Muscle of leg (tissue), 11 donors: Measurements from ENCODE around the gene ST6GALNAC3. TPM values are rescaled to one million over a fixed set of nuclear protein-coding genes. Genes with fewer than 3 reads are reported as not detected.
"Not testable (repeated sequence)": the region's sequence is repeated elsewhere in the genome, so short reads cannot be mapped to it uniquely, and the experiment has no call there.

Experiments
- DNase-seq: peaks from one replicate; pipeline ENCODE4 v3.0.0; 2013
- H3K27ac ChIP-seq: one replicate; pipeline ENCODE4 v1.5.1; 2013; ENCODE audit warnings: mild to moderate bottlenecking, low read length, control low read depth
- H3K27me3 ChIP-seq: one replicate; pipeline ENCODE4 v1.6.1; 2013; ENCODE audit warnings: low read length; ENCODE audit not compliant: control insufficient read depth, insufficient read depth
- H3K36me3 ChIP-seq: one replicate; pipeline ENCODE4 v1.6.1; 2013; ENCODE audit warnings: low read length; ENCODE audit not compliant: control insufficient read depth, insufficient read depth
- H3K4me1 ChIP-seq: one replicate; pipeline ENCODE4 v1.6.1; 2013; ENCODE audit warnings: low read length; ENCODE audit not compliant: control insufficient read depth, insufficient read depth
- H3K4me3 ChIP-seq: one replicate; pipeline ENCODE4 v1.5.1; 2013; ENCODE audit warnings: low read length, control low read depth
- H3K9me3 ChIP-seq: replicated peaks from 2 replicates; pipeline ENCODE4 v1.6.1; 2013; ENCODE audit warnings: low read depth, low read length; ENCODE audit not compliant: control insufficient read depth
- WGBS: methylation state at CpG from one replicate; pipeline ENCODE4 v1.1.5; 2013; ENCODE audit warnings: missing lambda C conversion rate; ENCODE audit not compliant: insufficient coverage; 5-methylcytosine and 5-hydroxymethylcytosine counted together
- polyA plus RNA-seq, 8 donors: library from polyadenylated mRNA; unstranded; fragments of 120-200 nt; gene quantifications; one replicate each; pipeline versions ENCODE4 v1.2.1 to v1.2.3, GENCODE V29; 2013; ENCODE audit warnings: inconsistent platforms in 1 of 8, low replicate concordance in 1 of 8; ENCODE audit not compliant: insufficient read length in 8 of 8, insufficient read depth in 1 of 8
- total RNA-seq: library from RNA; stranded (reverse); fragments of 120-200 nt; gene quantifications from one replicate; pipeline ENCODE4 v1.2.4, GENCODE V29; 2013

Gene ST6GALNAC3
- total and polyA plus RNA-seq, 9 donors = 3.6 to 9.0 (median 6.4) TPM

DNA sequence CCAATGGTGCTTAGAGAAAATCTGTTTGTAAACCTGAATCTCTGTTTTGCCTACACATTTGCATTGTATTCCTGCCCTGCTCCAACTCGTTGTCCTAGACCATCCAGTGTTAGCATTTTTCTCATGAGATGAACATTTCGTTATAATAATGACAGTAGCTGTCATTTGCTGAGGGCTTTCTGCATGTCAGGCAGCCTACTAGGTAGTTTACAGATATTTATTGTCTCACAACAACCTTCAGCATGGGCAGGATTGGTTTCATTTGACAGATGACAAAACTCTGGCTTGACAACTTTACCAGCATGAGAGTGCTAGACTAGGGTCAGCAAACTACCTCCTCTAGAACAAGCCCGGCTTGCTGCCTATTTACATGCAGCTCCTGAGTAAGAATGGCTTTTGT lies 10.1 kb downstream of the ST6GALNAC3 start:
- no peaks in the 10 kb centered on the region for H3K36me3 ChIP-seq

DNA sequence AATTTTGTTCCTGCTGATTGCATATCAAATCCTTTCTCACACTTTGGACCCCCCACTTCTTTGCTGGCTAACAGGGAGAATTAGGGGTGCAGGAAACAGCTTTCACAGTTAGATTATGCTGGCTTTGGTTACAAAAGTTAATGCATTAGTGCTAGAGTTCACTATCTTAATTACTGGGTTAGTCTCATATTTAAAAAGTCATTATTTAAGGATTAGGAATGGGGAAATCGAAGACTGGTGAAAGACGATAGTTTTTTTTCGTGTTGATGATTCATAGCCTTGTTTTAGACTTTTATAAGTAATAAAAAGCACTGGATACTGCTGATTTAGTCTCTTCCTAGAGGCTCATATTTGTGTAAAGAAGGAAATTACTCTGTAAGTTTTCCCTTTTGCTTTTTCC lies 11.6 kb downstream of the ST6GALNAC3 start:
- Histone ChIP-seq H3K27ac (no peak overlapping the region), H3K4me1 (peaks cover 3% of the 10 kb centered on the region), H3K4me3 (no peak overlapping the region), H3K9me3 (no peaks in the 10 kb centered on the region), H3K36me3 (no peaks in the 10 kb centered on the region), H3K27me3 (no peaks in the 10 kb centered on the region)
- DNase-seq = no peak
- WGBS = 70% methylated on average over 2 of the region's 3 CpGs

More for the DNA sequence above, 10.1 kb downstream of the ST6GALNAC3 start:
- no CpG with 5 or more reads among the region's 3 CpGs for WGBS
- no peaks in the 10 kb centered on the region for H3K9me3 ChIP-seq
- H3K4me3 ChIP-seq = no peak overlapping the region
- no peak overlapping the region for H3K27ac ChIP-seq
- no peak for DNase-seq
- no peaks in the 10 kb centered on the region for H3K27me3 ChIP-seq
- H3K4me1 ChIP-seq = peaks cover 6% of the 10 kb centered on the region

DNA sequence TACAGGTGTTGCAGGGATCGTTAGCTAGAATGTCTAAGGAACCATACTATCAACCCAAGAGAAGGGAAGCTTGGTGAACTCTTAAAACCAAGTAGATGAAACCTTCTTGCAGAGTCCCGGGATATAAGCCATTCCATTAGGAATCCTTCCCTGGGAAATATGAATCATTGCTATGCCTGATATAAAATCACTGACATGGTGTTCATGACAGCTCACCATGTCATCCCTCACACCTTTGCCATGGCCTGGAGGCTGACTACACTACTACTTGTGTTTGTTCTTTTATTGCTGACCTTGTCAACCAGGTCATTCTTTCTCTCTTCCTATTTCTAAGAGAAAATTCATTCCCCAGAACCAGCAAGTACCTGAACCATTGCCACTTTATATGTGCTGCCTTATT lies 12.1 kb downstream of the ST6GALNAC3 start:
- H3K27me3 ChIP-seq = no peaks in the 10 kb centered on the region
- 80% methylated on average over 1 of the region's 2 CpGs for WGBS
- no peak for DNase-seq
- no peak overlapping the region for H3K27ac ChIP-seq
- no peaks in the 10 kb centered on the region for H3K36me3 ChIP-seq
- no peak overlapping the region for H3K4me3 ChIP-seq
- no peaks in the 10 kb centered on the region for H3K9me3 ChIP-seq
- H3K4me1 ChIP-seq = peaks cover 3% of the 10 kb centered on the region

DNA sequence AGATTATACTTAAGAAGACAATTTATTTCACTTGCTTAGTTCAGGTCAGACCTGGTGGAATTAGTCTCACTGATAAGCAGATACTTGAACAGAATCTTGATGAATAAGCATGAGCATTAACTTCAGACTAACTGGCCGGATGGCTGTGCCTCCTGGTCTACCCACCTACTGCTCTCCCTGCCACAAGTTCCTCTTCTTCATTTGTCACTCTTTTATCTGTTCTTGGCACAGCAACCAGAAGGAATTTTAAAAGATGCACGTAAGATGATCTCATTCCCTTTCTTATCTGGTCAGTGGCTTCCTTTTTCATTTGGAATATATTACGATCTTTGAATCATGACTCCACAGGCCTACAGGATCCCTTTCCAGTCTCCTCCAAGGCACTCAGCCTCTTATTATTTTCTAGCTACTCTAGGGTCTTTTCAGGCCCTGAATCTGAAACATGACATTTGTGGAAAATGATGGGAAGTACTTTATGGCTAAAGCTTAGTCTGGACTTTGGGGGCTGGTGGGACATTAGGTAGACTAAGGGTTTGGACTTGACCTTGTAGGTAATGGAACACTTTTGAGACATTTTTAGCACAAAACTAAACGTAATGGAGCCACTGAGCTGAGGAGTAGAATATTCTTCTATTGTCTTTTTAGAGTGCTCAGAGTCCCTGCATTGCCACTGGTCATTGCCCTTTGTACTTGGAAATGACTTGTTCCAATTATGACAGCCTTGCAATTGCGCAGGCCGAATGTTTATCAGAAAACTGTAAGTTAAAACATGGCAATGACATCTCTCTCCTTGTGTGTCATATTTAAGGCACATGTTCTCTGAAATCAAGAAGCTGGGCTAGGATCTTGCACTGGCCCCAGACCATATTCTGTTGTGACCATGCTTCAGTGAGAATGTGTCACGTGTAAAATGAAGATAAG lies 16.0 kb downstream of the ST6GALNAC3 start:
- no peaks in the 10 kb centered on the region for H3K36me3 ChIP-seq
- H3K4me1 ChIP-seq = no peaks in the 10 kb centered on the region
- no peaks in the 10 kb centered on the region for H3K9me3 ChIP-seq
- DNase-seq = no peak
- WGBS = 76% methylated on average over 6 of the region's 7 CpGs
- H3K27me3 ChIP-seq = no peaks in the 10 kb centered on the region
- H3K4me3 ChIP-seq = no peak overlapping the region
- H3K27ac ChIP-seq = no peak overlapping the region

DNA sequence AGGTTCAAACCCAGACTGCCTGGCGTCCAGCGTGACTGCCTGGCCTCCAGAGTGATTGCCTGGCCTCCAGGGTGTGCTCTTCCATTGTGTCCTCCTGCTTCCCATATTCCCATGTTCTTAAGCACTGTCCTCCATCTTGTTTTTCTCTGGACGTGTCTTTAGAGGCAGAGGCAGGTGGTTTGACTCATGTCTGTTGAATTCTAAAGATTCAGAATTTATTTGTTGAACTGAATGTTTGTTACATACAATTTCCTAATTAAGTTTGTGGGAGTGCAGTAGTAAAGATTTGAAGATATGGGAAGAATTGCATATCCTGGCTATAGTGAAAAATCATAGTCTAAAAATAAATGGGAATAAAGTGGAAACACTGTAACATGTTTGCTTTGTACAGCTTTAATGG lies 18.3 kb downstream of the ST6GALNAC3 start:
- WGBS = 93% methylated on average over 2 of the region's 3 CpGs
- DNase-seq = no peak
- no peak overlapping the region for H3K27ac ChIP-seq
- no peaks in the 10 kb centered on the region for H3K9me3 ChIP-seq
- no peaks in the 10 kb centered on the region for H3K36me3 ChIP-seq
- no peaks in the 10 kb centered on the region for H3K4me1 ChIP-seq
- no peaks in the 10 kb centered on the region for H3K27me3 ChIP-seq
- no peak overlapping the region for H3K4me3 ChIP-seq

DNA sequence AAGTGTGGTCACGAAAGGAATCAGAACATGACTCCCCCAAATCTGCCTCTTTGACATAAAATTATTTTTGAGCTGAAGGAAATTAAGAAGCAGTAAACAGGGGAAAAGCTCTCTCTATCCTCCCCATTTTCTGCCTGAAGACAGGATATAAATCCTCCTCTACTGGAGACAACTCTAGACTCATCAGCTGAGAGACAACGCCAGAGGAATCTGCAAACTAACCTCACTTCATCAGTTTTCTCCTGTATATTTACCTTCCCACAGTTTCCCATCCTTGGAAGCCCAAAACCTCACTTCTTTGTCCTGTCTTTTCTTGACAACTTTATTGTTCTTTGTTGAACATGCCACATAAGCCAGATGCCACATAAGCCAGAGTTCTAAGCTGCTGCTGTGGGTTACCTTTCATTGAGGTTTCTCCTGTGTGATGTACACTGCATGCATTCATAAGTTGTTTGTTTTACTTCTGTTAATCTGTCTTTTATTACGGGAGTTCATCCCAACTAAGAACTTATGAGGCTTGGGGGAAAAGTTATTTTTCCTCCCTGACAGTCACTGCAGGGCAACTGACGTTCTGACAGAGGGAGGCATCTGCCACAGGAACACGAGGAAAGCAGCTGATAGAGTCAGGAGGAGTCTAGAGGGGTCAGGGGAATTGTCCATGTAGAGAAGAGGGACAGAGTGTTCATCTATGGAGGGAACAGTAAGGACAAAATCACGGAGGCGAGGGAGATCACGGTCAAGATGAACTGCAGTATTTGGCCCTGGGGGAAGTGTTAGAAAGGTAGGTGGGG lies 19.2 kb downstream of the ST6GALNAC3 start:
- H3K4me3 ChIP-seq = no peak overlapping the region
- no peaks in the 10 kb centered on the region for H3K27me3 ChIP-seq
- no peaks in the 10 kb centered on the region for H3K4me1 ChIP-seq
- no peak overlapping the region for H3K27ac ChIP-seq
- H3K36me3 ChIP-seq = no peaks in the 10 kb centered on the region
- H3K9me3 ChIP-seq = no peaks in the 10 kb centered on the region
- DNase-seq = no peak
- 78% methylated on average over 6 of the region's 8 CpGs for WGBS

DNA sequence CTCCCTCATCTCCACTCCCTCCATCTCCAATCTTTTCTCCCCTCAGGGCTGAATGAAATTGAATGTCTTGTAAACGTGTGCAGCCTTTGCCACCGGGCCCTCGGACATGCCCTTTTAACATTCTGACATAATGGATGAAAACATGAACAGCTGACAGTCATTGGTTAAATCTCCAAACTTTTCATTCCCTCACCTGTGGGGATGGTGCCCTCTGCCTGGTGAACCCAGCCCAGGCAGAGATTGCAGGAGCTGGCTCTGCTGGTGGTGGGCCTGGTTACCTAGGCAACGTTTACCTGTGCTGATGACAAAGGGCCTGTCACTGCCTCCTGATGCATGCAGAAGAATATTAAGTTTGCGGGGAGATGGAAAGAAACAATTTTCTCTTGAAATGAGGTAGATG lies 21.3 kb downstream of the ST6GALNAC3 start:
- Histone ChIP-seq H3K36me3 (no peaks in the 10 kb centered on the region), H3K9me3 (no peaks in the 10 kb centered on the region), H3K4me1 (no peaks in the 10 kb centered on the region), H3K27ac (no peak overlapping the region), H3K27me3 (no peaks in the 10 kb centered on the region), H3K4me3 (no peak overlapping the region)
- DNase-seq = no peak
- whole genome bisulfite sequencing = 51% methylated on average over 2 of the region's 5 CpGs

DNA sequence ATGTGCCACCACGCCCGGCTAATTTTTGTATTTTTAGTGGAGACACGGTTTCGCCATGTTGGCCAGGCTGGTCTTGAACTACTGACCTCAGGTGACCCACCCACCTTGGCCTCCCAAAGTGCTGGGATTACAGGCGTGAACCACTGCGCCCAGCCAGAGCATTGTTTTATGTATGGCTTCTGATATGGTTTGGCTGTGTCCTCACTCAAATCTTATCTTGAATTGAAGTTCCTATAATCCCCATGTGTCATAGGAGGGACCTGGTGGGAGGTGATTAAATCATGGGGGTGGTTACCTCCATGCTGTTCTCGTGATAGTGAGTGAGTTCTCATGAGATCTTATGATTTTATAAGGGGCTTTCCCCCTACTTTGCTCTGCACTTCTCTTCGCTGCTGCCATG lies 22.5 kb downstream of the ST6GALNAC3 start:
- not testable (repeated sequence) for H3K27ac ChIP-seq, H3K36me3 ChIP-seq, DNase-seq, H3K4me3 ChIP-seq, H3K9me3 ChIP-seq, H3K27me3 ChIP-seq, H3K4me1 ChIP-seq
- no CpG with 5 or more reads among the region's 8 CpGs for WGBS

DNA sequence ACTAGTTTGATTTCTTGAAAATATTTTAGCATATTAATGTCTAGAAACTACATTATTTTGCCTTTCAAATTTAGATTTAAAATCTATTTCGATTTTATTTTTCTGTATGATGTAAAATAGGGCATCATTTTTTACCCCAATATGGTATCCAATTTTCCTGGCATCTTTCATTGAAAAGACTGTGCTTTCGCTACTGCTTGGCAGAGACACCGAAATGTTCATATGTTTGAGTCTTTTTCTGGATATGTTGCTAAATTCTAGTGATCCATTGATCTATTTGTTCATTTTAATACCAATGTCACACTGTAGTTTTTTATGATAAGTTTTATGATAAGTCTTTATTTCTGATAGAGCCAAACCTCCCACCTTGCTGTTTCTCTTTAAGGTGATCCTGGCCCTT lies 24.3 kb downstream of the ST6GALNAC3 start:
- Histone ChIP-seq H3K4me1 (no peaks in the 10 kb centered on the region), H3K9me3 (no peaks in the 10 kb centered on the region), H3K27ac (no peak overlapping the region), H3K27me3 (no peaks in the 10 kb centered on the region), H3K4me3 (no peak overlapping the region), H3K36me3 (no peaks in the 10 kb centered on the region)
- no CpG with 5 or more reads among the region's 3 CpGs for WGBS
- no peak for DNase-seq

DNA sequence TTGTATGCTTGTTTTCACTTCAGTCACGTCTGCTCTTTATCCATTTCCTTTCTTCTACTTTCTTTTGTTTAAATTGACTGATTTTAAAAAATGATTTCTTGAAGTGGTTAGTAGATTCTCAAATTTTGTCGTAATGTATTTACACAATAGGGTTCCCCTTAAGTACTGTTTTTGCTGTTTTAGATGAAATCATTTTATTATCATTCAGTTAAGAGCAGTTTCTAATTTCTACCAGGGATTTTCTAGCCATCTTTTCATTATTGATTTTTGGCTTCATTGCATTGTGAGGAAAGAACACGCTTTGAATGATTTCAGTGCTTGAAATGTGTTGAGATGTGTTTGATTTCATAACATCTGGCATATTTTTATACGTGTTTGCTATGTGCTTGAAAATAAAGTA lies 27.0 kb downstream of the ST6GALNAC3 start:
- no peak for DNase-seq
- no peaks in the 10 kb centered on the region for H3K4me1 ChIP-seq
- no peaks in the 10 kb centered on the region for H3K27me3 ChIP-seq
- H3K27ac ChIP-seq = no peak overlapping the region
- no peaks in the 10 kb centered on the region for H3K9me3 ChIP-seq
- no peaks in the 10 kb centered on the region for H3K36me3 ChIP-seq
- H3K4me3 ChIP-seq = no peak overlapping the region
- no CpG with 5 or more reads among the region's 4 CpGs for WGBS
